Chondrocyte (in vitro differentiated cells): Measurements from ENCODE around the gene SHCBP1L. TPM values are rescaled to one million over a fixed set of nuclear protein-coding genes. Genes with fewer than 3 reads are reported as not detected.
A peak's percentile ranks its signal among the peaks of the same experiment; 100 is the strongest.

Source experiments
- DNase-seq: peaks from one replicate; pipeline ENCODE4 v3.0.0; 2021; ENCODE audit warnings: mixed read lengths, low spot score
- H3K27ac Mint-ChIP-seq: one replicate; pipeline ENCODE4 v1.8.0; 2021; ENCODE audit warnings: mild to moderate bottlenecking, moderate library complexity, mixed read lengths; ENCODE audit not compliant: unreplicated experiment
- H3K27me3 Mint-ChIP-seq: 2 replicates; pipeline ENCODE4 v1.8.0; 2021; ENCODE audit warnings: low read depth, mixed read lengths
- H3K36me3 Mint-ChIP-seq: 2 replicates; pipeline ENCODE4 v1.8.0; 2021; ENCODE audit warnings: low read depth, mixed read lengths
- H3K4me1 Mint-ChIP-seq: 2 replicates; pipeline ENCODE4 v1.8.0; 2021; ENCODE audit warnings: low read depth, mild to moderate bottlenecking, mixed read lengths
- H3K4me3 Mint-ChIP-seq: one replicate; pipeline ENCODE4 v1.8.0; 2021; ENCODE audit warnings: mild to moderate bottlenecking, moderate library complexity, mixed read lengths; ENCODE audit not compliant: unreplicated experiment
- H3K9me3 Mint-ChIP-seq: 2 replicates; pipeline ENCODE4 v1.8.0; 2021; ENCODE audit warnings: low read depth, mixed read lengths
- CTCF ChIP-seq: fragments of 200-600 bp; sonication (generic); IDR thresholded peaks from 2 replicates; pipeline ENCODE4 v1.5.0; 2021; ENCODE audit warnings: antibody characterized with exemption, mild to moderate bottlenecking, moderate library complexity
- total RNA-seq: library from RNA; stranded (reverse); gene quantifications from 3 replicates; pipeline ENCODE4 v1.2.1, GENCODE V29; 2021

The SHCBP1L gene
- total RNA-seq, 1 donor from 2014 or later, result not detected

GRCh38 chr1:182867861-182868260, 85.1 kb downstream of the SHCBP1L start:
- no peak overlapping the region for H3K4me3 Mint-ChIP-seq
- no peaks in the 10 kb centered on the region for H3K9me3 Mint-ChIP-seq
- no peak for DNase-seq
- peaks cover 51% of the 10 kb centered on the region for H3K36me3 Mint-ChIP-seq
- H3K4me1 Mint-ChIP-seq, result no peaks in the 10 kb centered on the region
- TF ChIP-seq CTCF, result no peak
- no peaks in the 10 kb centered on the region for H3K27me3 Mint-ChIP-seq
- no peak overlapping the region for H3K27ac Mint-ChIP-seq

GRCh38 chr1:182863940-182864339, 89.0 kb downstream of the SHCBP1L start:
- Mint-ChIP-seq H3K27ac (no peak overlapping the region), H3K4me3 (no peak overlapping the region), H3K36me3 (peaks cover 55% of the 10 kb centered on the region), H3K4me1 (peaks cover 4% of the 10 kb centered on the region), H3K9me3 (no peaks in the 10 kb centered on the region), H3K27me3 (no peaks in the 10 kb centered on the region)
- no peak for DNase-seq
- no peak for TF ChIP-seq CTCF

- no peak overlapping the region for H3K4me3 Mint-ChIP-seq
- DNase-seq, result no peak
- no peak overlapping the region for H3K27ac Mint-ChIP-seq
- H3K4me1 Mint-ChIP-seq, result peaks cover 4% of the 10 kb centered on the region
- no peaks in the 10 kb centered on the region for H3K27me3 Mint-ChIP-seq
- H3K36me3 Mint-ChIP-seq, result peaks cover 60% of the 10 kb centered on the region
- no peak for TF ChIP-seq CTCF
- H3K9me3 Mint-ChIP-seq, result no peaks in the 10 kb centered on the region
Observed at GRCh38 chr1:182862827-182863226, 90.1 kb downstream of the SHCBP1L start.

GRCh38 chr1:182861994-182862393, 91.0 kb downstream of the SHCBP1L start:
- no peak for DNase-seq
- Mint-ChIP-seq H3K36me3 (peaks cover 57% of the 10 kb centered on the region), H3K4me1 (peaks cover 4% of the 10 kb centered on the region), H3K4me3 (no peak overlapping the region), H3K27me3 (no peaks in the 10 kb centered on the region), H3K27ac (peak overlapping the region; percentile 32), H3K9me3 (no peaks in the 10 kb centered on the region)
- TF ChIP-seq CTCF, result no peak

GRCh38 chr1:182860658-182861057, 92.3 kb downstream of the SHCBP1L start:
- Mint-ChIP-seq H3K27me3 (no peaks in the 10 kb centered on the region), H3K4me3 (no peak overlapping the region), H3K36me3 (peaks cover 50% of the 10 kb centered on the region), H3K9me3 (no peaks in the 10 kb centered on the region), H3K27ac (no peak overlapping the region), H3K4me1 (peaks cover 6% of the 10 kb centered on the region)
- DNase-seq, result no peak
- TF ChIP-seq CTCF, result no peak
